CD4-positive, alpha-beta T cell (primary cell): ENCODE measurements around the gene SF3B2. TPM values are rescaled to one million over a fixed set of nuclear protein-coding genes. Genes with fewer than 3 reads are reported as not detected.

Experiments used
- ATAC-seq: fragments of 200-7000 bp; cut with Tn5 transposase; one replicate; pipeline ENCODE4 v1.10.0; 2022; ENCODE audit warnings: mild to moderate bottlenecking; ENCODE audit not compliant: poor library complexity
- CTCF ChIA-PET: fragments of 350-600 bp; sonication (Branson Sonifier 250); formaldehyde crosslinking; loops from one replicate; lab custom pipeline; 2021; ENCODE audit warnings: antibody characterized with exemption, inconsistent platforms; lab: Charles Lee
- POLR2A ChIA-PET: fragments of 350-600 bp; sonication (Branson Sonifier 250); formaldehyde crosslinking; loops from one replicate; lab custom pipeline; 2021; ENCODE audit warnings: antibody characterized with exemption, inconsistent platforms; lab: Charles Lee
- DNase-seq, 14 experiments: peaks; one replicate each; pipeline ENCODE4 v3.0.0-alpha.2; 2013 to 2020; ENCODE audit warnings: mixed read lengths in 2 of 14
- H3K27ac ChIP-seq, 2 donors: one replicate each; pipeline versions ENCODE4 v1.5.1 to v1.7.0; 2013; ENCODE audit warnings: low read length in 2 of 2, low read depth in 1 of 2, mild to moderate bottlenecking in 1 of 2
- H3K27me3 ChIP-seq, 2 experiments: 1 replicate in 1 of 2; 2 replicates in 1 of 2; pipeline versions ENCODE4 v1.6.1 to v1.7.0; 2013; ENCODE audit warnings: low read length in 2 of 2, control low read depth in 1 of 2, mild to moderate bottlenecking in 1 of 2, moderate library complexity in 1 of 2; ENCODE audit not compliant: insufficient read depth in 2 of 2, control insufficient read depth in 1 of 2
- H3K36me3 ChIP-seq: one replicate; pipeline ENCODE4 v1.6.1; 2013; ENCODE audit warnings: low read length, control low read depth; ENCODE audit not compliant: insufficient read depth
- H3K4me1 ChIP-seq: one replicate; pipeline ENCODE4 v1.6.1; 2013; ENCODE audit warnings: low read length, control low read depth; ENCODE audit not compliant: insufficient read depth
- H3K4me3 ChIP-seq: one replicate; pipeline ENCODE4 v1.5.1; 2013; ENCODE audit warnings: mild to moderate bottlenecking, low read length, moderate library complexity
- H3K9me3 ChIP-seq, 2 experiments: 1 replicate in 1 of 2; 2 replicates in 1 of 2; pipeline versions ENCODE4 v1.6.1 to v1.7.0; 2013; ENCODE audit warnings: low read length in 2 of 2, mild to moderate bottlenecking in 2 of 2, control low read depth in 1 of 2, moderate library complexity in 1 of 2; ENCODE audit not compliant: control insufficient read depth in 1 of 2, insufficient read depth in 1 of 2
- H3K27ac Mint-ChIP-seq: one replicate; pipeline ENCODE4 v1.8.0; 2020; ENCODE audit warnings: mixed read lengths
- H3K27me3 Mint-ChIP-seq: one replicate; pipeline ENCODE4 v1.8.0; 2021; ENCODE audit warnings: mixed read lengths
- H3K36me3 Mint-ChIP-seq: one replicate; pipeline ENCODE4 v1.8.0; 2021; ENCODE audit warnings: low read depth, mixed read lengths
- H3K4me1 Mint-ChIP-seq: one replicate; pipeline ENCODE4 v1.8.0; 2021; ENCODE audit warnings: low read depth, mixed read lengths
- H3K4me3 Mint-ChIP-seq: one replicate; pipeline ENCODE4 v1.8.0; 2020; ENCODE audit warnings: mild to moderate bottlenecking, mixed read lengths
- H3K9me3 Mint-ChIP-seq: one replicate; pipeline ENCODE4 v1.8.0; 2020; ENCODE audit warnings: mixed read lengths
- CTCF ChIP-seq: fragments of 200-600 bp; IDR thresholded peaks from one replicate; pipeline ENCODE4 v1.8.0; 2022; ENCODE audit warnings: antibody characterized with exemption, mild to moderate bottlenecking
- intact Hi-C, 2 experiments: fragments of 100-400 bp; cut with DNase I in 1 of 2; cut with micrococcal nuclease in 1 of 2; formaldehyde crosslinking; loops; one replicate each; pipeline versions ENCODE4 v1.15.1 to v1.9.0; 2023 to 2025; cut with DNase I, micrococcal nuclease
- total RNA-seq, 174 experiments: library from RNA in 2 of 174; stranded (reverse) in 2 of 174; gene quantifications; one replicate each; pipeline ENCODE4 v1.2.3 and lab custom pipeline; 2021 to 2026

The SF3B2 gene
- total RNA-seq, 2 experiments from 2014 or later, result 182 to 196 TPM

GRCh38 chr11:66042996-66043906, 8.9 kb upstream of the SF3B2 start:
- peaks cover 11% of the 10 kb centered on the region for H3K4me1 Mint-ChIP-seq

GRCh38 chr11:66044757-66045156, 7.4 kb upstream of the SF3B2 start:
- Mint-ChIP-seq H3K9me3 (no peaks in the 10 kb centered on the region), H3K4me1 (peaks cover 17% of the 10 kb centered on the region), H3K4me3 (no peak overlapping the region), H3K27me3 (peaks cover 5% of the 10 kb centered on the region), H3K36me3 (no peaks in the 10 kb centered on the region), H3K27ac (no peak overlapping the region)
- no peak for TF ChIP-seq CTCF
- POLR2A ChIA-PET, result interaction anchor here (0.7 to 1.2 kb wide), 6 partner anchors 25 to 333 kb away, joined by 3 to 8 read pairs (median 4); partner anchors contain the start of genes BANF1, CCDC85B, KAT5 and PACS1
- H3K27ac ChIP-seq, result no peak overlapping the region
- H3K9me3 ChIP-seq, result no peaks in the 10 kb centered on the region
- DNase-seq, result peak in 3 of 14 experiments; percentile 20 to 59 (median 24)
- peaks cover 26% of the 10 kb centered on the region for H3K4me1 ChIP-seq
- ATAC-seq, result peak; percentile 11
- CTCF ChIA-PET, result interaction anchor here (0.7 to 3.0 kb wide), 12 partner anchors 9 to 333 kb away, joined by 3 to 14 read pairs (median 4); partner anchors contain the start of gene KAT5
- H3K36me3 ChIP-seq, result no peaks in the 10 kb centered on the region
- H3K27me3 ChIP-seq, result no peaks in the 10 kb centered on the region
- no peak overlapping the region for H3K4me3 ChIP-seq
- intact Hi-C loops, result loop anchor here in 1 of 2 experiments (10.0 kb wide), 1 partner anchor 330 kb away; the partner anchor contains the start of gene KAT5

More at GRCh38 chr11:66042996-66043906, 8.9 kb upstream of the SF3B2 start:
- intact Hi-C loops, result loop anchor here in 1 of 2 experiments (10.0 kb wide), 1 partner anchor 328 kb away; the partner anchor contains the start of gene KAT5
- CTCF ChIA-PET, result interaction anchor here (1.6 to 3.0 kb wide), 2 partner anchors 9 to 21 kb away, joined by 3 to 14 read pairs; partner anchors contain the start of gene SF3B2
- H3K9me3 ChIP-seq, result no peaks in the 10 kb centered on the region
- no peak for TF ChIP-seq CTCF
- Mint-ChIP-seq H3K27me3 (no peaks in the 10 kb centered on the region), H3K4me3 (no peak overlapping the region), H3K27ac (no peak overlapping the region), H3K36me3 (no peaks in the 10 kb centered on the region), H3K9me3 (no peaks in the 10 kb centered on the region)
- H3K27me3 ChIP-seq, result no peaks in the 10 kb centered on the region
- POLR2A ChIA-PET, result no interaction called here
- no peak overlapping the region for H3K4me3 ChIP-seq
- no peak overlapping the region for H3K27ac ChIP-seq
- no peaks in the 10 kb centered on the region for H3K36me3 ChIP-seq
- ATAC-seq (no peak), DNase-seq (peak in 1 of 14 experiments; percentile 33)
- H3K4me1 ChIP-seq, result peaks cover 13% of the 10 kb centered on the region

- Mint-ChIP-seq H3K36me3 (no peaks in the 10 kb centered on the region), H3K27ac (no peak overlapping the region), H3K9me3 (no peaks in the 10 kb centered on the region), H3K4me1 (peaks cover 17% of the 10 kb centered on the region), H3K27me3 (peaks cover 5% of the 10 kb centered on the region), H3K4me3 (no peak overlapping the region)
- CTCF ChIA-PET, result interaction anchor here (0.7 to 3.0 kb wide), 13 partner anchors 8 to 334 kb away, joined by 3 to 14 read pairs (median 4); partner anchors contain the start of gene KAT5
- intact Hi-C loops, result loop anchor here in 1 of 2 experiments (10.0 kb wide), 1 partner anchor 330 kb away; the partner anchor contains the start of gene KAT5
- Histone ChIP-seq H3K27me3 (no peaks in the 10 kb centered on the region), H3K4me1 (peaks cover 26% of the 10 kb centered on the region), H3K36me3 (no peaks in the 10 kb centered on the region), H3K27ac (no peak overlapping the region), H3K4me3 (no peak overlapping the region), H3K9me3 (no peaks in the 10 kb centered on the region)
- peak; percentile 91 for TF ChIP-seq CTCF
- POLR2A ChIA-PET, result interaction anchor here (0.7 to 1.2 kb wide), 5 partner anchors 36 to 333 kb away, joined by 3 to 8 read pairs (median 6); partner anchors contain the start of genes BANF1, CCDC85B, KAT5 and RIN1
- ATAC-seq, result peak; percentile 98
- peak; percentile 72 to 92 (median 82) for DNase-seq
Observed at GRCh38 chr11:66045177-66045639, 7.0 kb upstream of the SF3B2 start.
